GM18870 (cell line): Measurements from ENCODE around the gene VCY1B.
"Not testable (repeated sequence)": the region's sequence is repeated elsewhere in the genome, so short reads cannot be mapped to it uniquely, and the experiment has no call there.

ENCODE experiments used
- ATAC-seq: cut with Tn5 transposase; IDR thresholded peaks from one replicate; pipeline ENCODE4 v1.9.1; 2021; ENCODE audit warnings: moderate library complexity; ENCODE audit not compliant: unreplicated experiment

Gene VCY1B

DNA sequence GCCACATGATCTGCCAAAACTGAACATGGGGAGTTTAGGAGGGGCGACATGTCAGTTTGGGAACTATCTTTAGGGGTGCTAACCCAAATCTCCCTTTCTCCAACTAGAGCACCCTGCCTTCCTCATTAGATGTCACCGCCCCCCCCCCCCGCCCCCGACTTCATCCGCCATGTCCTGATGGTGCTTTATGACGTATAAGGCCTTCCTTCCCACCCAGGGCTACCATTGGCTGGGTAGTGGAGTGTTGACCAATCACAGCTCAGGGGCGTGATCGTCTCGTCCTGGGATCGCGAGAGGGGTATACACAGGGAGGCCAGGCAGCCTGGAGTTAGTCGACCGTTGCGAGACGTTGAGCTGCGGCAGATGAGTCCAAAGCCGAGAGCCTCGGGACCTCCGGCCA is at the start of gene VCY1B:
TSS of gene VCY1B (plus strand) at position 301 of the 400 bp plus-strand sequence. CDS start at position 364, 63 bp downstream.
- ATAC-seq = not testable (repeated sequence)

DNA sequence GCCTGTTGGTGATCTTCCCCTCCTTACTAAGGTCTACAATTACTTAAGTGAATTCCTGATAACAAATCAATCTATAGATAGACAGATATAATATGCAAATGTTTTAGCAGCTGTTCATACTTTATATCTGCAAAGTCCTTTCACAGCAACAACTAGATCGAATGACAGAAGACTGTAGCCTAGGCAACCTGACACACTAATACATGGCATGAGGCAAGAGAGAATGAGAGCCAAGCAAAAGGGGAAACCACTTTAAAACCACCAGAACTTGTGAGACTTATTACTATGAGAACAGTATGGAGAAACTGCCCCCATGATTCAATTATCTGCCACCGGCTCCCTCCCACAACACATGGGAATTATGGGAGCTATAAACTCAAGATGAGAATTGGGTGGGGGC is 44.1 kb upstream of the VCY1B start:
- not testable (repeated sequence) for ATAC-seq

DNA sequence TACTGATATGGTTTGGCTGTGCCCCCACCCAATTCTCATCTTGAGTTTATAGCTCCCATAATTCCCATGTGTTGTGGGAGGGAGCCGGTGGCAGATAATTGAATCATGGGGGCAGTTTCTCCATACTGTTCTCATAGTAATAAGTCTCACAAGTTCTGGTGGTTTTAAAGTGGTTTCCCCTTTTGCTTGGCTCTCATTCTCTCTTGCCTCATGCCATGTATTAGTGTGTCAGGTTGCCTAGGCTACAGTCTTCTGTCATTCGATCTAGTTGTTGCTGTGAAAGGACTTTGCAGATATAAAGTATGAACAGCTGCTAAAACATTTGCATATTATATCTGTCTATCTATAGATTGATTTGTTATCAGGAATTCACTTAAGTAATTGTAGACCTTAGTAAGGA is 25.6 kb upstream of the VCY1B start:
- not testable (repeated sequence) for ATAC-seq

GRCh38 chrY:14085877-14086276 is 29.9 kb downstream of the VCY1B start:
- no peak for ATAC-seq
